Stromal cell of bone marrow (primary cell): ENCODE measurements around the gene GPR137C.

Source experiments
- DNase-seq: peaks from one replicate; pipeline ENCODE4 v3.0.0-alpha.2; 2012; ENCODE audit warnings: low read depth

The GPR137C gene

DNA sequence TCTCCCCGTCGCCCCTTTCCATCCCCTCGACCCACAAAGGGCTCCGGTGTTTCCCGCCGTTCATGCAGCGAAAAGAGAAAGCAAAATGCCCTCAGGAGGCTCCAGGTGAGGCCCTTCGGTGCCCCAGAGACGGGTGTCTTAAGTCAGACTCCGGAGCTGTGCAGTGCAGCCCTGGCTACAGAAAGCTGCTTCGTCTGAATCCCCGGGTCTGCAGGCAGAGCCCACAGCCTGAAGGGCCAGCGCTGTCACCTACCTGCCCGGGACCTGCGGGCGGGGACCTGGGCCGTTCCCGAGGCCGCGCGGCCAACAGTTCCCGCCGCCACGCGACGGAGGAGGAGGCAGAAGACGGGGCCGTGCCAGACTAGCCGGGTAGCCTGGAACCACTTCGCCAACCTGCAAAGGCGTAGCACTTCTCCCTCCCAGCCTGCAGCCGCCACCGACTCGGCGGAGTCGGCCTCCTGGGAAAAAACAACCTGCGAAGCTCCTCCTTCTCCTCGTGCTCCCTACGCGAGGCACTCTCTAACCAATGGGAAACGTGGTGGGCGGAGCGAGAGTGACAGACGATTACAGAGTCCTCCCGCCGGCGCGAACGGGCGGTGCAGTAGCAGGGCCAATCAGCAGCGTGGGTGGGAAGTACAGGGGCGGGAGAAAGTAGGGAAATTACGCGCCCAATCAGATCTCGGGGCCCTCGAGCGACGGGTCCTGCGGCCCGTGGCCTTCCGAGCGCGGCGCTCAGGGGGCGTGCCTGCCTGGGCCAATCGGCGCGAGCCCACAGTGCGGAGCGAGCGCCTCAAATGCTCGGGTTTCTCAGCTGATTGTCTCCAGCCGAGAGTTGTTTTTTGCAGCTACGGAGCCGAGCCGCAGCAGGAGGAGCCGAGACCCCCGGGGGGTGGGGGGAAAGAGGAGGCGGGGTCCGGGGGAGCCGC lies at the start of gene GPR137C, which contains the start of gene TXNDC16:
Gene GPR137C, plus strand, starts transcription at position 774 of the 926 bp plus-strand sequence. CDS start 312 bp downstream, outside the sequence.
Gene TXNDC16, minus strand, starts transcription at position 443 of the 926 bp plus-strand sequence. CDS start 8,948 bp downstream, outside the sequence.
- peak; percentile 99 for DNase-seq

DNA sequence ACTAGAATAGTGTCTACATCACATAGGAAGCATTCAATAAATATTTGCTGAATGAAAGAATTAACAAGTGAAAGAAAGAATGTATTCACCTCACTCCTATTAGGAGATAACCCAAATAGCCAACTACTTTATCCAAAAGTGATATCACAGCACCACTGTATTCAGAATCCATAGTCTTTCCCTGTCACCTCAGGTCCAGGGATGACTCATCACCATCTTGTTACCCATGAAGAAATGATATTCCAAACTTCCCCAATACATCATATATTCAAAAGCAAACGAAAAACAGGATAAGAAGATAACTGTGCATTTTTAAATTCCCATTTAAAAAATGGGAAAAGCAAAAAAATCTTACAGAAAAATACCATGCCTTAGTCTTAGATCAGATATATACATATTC lies 39.4 kb upstream of the GPR137C start:
- no peak for DNase-seq

DNA sequence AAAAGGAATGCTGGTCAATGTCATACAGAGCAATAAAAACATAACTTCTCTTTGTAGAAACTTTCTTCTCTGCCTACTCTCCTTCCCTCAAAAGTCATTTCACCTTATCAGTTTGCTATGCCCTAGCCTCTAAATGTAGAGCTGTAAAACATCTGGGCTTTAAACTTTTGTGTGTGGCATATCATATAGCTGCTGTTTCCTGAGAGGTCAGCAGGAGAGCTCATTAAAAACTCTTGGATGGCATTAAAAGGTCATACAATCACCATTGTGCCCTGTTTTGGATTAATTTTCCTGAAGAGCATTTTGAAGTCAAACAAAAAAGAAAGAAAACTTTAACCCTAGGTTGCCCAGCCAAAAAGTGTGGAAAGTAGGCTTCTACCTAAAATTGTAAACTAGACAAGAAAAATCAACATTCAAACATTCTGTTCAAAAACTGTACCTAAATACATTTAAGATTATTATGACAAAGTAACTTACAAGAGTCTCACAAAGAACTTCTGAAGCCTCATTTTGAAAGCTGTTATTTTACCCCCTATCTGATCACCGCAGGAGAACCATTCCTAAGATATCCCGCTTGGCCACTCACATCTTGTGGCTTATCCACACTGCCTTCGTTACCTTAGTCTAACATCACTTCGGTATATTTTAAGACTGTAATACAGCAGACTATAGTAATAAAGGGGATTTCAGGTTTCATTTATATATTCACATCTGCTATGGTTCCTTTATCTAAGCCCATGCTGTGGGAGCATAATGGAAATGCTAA lies 38.4 kb upstream of the GPR137C start:
- no peak for DNase-seq

DNA sequence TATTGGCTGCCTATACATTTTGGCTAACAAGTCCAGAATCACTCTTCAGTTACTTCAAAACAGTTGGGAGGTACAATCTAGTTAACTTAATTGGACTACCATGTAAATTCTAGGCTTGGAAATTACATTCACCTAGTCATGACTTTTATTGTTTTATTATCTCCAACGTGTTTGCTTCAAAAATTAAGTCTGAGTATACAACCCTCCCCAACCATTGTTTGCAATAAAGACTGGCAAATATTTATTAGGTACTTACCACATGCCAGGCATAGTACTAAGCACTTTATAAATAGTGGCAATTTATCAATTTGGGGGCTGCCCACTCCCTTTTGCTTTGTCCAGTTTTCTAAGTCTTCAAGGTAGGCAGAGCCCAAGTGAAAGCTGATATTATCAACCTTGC lies 30.6 kb upstream of the GPR137C start:
- no peak for DNase-seq

- DNase-seq, result no peak
These were observed 29.9 kb upstream of the GPR137C start for GRCh38 chr14:52522581-52523345.

DNA sequence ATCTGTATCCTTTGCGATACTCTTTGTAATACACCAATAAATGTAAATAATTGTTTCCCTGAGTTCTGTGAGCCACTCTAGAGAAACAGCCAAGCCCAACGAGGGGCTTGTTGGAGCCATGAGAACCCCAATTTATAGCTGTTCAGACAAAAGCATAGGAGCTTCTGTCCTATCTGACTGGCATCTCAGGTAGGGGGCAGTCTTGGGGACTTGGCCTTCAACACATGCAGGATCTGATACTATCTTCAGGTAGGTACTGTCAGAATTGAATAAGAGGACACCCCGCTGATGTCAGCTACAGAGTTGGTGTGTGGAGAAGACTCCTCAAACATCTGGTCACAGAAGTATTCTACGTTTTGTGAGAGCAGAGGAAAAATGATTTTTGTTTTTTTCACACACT lies 25.6 kb upstream of the GPR137C start:
- no peak for DNase-seq

DNA sequence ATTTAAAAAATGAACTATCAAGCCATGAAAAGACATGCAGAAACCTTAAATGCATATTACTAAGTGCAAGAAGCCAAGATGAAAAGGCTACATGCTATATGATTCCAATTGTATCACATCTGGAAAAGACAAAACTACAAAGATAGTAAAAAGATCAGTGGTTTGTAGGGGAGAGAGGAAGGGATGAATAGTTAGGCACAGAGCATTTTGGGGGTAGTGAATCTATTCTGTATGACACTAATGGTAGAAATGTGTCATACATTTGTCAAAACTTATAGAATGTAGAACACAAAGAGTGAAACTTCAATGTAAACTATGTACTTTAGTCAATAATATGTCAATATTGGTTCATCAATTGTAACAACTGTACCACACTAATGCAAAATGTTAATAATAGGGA lies 21.2 kb upstream of the GPR137C start:
- no peak for DNase-seq

- no peak for DNase-seq
These were observed 16.4 kb upstream of the GPR137C start for GRCh38 chr14:52536269-52536668.

- no peak for DNase-seq
These were observed 14.0 kb upstream of the GPR137C start for GRCh38 chr14:52538623-52539022.

GRCh38 chr14:52545584-52546317 lies 6.9 kb upstream of the GPR137C start:
- DNase-seq, result no peak

- DNase-seq, result no peak
These were observed 6.3 kb upstream of the GPR137C start for GRCh38 chr14:52546318-52546670.

DNA sequence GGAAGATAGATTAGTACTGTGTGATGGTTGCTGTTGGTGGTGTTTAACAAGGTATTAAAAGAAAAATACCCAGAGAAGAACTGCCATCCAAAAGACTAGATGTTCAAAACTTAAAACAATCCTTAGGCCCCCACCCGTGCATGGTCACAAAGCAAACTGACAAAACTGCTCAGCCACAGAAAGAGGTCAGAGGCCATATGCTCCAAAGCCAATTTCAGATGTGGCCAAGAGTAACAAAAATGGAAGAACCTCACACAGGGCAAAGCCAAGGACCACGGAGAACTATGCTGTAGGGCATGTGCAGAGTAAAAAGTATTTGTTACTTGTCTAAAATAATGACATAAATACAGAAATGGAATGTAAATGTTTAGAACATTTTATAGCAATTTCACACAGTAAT lies 5.6 kb upstream of the GPR137C start:
- no peak for DNase-seq

- DNase-seq, result no peak
These were observed 5.1 kb upstream of the GPR137C start for GRCh38 chr14:52547526-52547925.

DNA sequence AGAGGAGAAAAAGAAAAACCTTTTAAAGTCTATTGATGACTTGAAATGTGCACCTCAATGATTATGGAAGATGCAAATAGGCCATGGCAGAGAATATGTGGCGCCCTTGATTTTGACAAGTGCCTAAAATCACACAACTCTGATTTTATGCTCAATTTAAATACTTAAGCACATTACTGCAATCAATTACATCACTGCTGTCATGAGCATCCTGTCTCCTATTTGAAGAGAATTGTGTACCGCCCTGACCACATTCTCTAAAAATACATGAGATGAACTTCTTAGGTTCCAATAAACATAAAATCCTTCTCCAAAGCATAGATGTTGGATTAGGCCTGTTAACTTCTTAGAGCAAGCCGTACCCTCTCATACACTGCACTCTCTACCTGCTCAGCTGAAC lies 2.0 kb upstream of the GPR137C start:
- no peak for DNase-seq

GRCh38 chr14:52551205-52551604 lies 1.4 kb upstream of the GPR137C start:
- no peak for DNase-seq

DNA sequence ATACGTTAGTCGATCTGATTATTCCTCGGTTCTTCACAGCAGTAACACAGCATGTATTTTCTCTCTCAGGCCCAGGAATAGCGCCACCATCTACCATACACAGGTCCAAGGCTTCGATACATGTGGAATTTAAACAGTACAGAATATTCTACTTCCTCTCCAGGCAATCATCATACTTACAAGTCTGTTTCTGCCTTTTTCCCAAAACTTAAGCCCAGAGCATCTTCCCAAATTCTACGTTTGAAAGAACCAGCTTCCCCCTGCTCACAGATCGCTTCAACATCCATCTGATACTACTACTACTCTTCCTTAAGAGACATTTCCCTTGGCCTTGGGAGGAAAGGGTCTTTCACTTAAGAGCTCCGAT lies 957 bp upstream of the GPR137C start:
- no peak for DNase-seq

GRCh38 chr14:52553002-52553670 lies 500 bp downstream of the GPR137C start:
- no peak for DNase-seq

DNA sequence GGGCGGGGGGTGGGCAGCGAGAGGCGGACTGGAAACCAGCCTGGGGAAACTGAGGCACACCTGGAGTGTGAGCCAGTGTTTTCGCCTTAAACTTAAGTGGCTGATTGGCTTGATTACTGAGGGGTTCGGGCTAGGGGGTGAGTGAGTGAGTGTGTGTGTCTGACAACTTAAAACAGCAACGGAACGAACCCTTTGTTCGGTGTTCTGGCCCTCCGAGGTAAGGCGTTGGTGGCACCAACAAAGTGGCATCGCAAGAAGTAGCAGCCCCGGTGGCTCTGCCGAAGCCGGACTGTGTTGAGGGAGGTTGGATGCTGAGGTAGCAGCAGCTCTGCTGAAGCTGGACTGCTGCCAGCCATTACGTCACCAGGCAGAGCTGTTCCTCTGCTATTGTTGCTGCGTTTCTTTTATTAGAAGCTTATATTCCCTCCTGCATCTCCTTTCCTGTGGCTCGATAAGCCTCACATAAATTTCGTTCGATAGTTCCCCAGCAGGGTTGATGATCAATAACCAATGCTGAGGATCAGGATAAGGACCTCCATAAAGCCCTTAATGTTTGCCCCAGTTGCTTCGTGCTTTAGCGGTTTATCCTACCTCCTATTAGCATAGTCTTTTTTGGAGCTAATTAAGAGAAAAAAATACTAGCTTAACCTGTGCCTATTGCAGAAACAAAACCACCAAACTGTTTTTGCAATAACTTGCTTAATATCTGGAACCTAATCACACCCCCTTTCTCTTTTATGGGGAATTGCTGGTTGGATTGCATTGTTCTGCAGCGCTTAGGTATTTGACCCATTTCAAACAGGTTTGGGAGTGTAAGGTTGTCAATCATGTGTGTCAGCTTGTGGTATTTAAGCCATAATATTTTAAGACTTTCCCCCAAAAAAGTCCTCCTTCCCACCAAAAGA lies 1.3 kb downstream of the GPR137C start:
- peak; percentile 64 for DNase-seq

- no peak for DNase-seq
These were observed 6.1 kb downstream of the GPR137C start for GRCh38 chr14:52558688-52559087.

DNA sequence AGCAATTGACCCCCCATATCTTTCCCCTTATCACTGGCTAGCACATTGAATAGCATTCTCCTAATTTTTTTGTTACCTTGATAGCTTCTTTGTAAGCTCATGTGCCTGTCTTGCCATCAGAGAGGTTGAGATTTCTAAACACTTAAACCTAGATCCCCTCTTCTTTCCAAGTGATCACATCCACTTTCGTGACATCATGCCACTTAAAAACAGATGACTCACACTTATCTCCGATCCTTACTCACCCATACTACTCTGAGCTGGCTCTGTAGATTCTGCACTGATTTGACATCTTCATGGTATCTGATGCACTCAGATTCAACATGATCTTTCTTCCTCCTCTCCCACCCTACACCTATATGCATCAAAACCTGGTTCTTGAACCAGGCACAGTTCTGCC lies 10.5 kb downstream of the GPR137C start:
- peak; percentile 38 for DNase-seq
